MM.1S (cell line): ENCODE results near the gene ZC3H8.

ENCODE experiments used
- DNase-seq: peaks from one replicate; pipeline ENCODE4 v3.0.0-alpha.2; 2015
- H2AFZ ChIP-seq: fragments of 300-600 bp; sonication (generic); 2 replicates; pipeline ENCODE4 v1.6.0; 2016; ENCODE audit warnings: antibody characterized with exemption, low read length
- H3F3A ChIP-seq: fragments of 300-600 bp; sonication (generic); 2 replicates; pipeline ENCODE4 v1.6.1; 2016; ENCODE audit warnings: mild to moderate bottlenecking, antibody characterized with exemption, low read length, moderate library complexity, mixed read lengths; ENCODE audit not compliant: insufficient read depth
- H3K27ac ChIP-seq: fragments of 300-600 bp; sonication (generic); 2 replicates; pipeline ENCODE4 v1.5.1; 2016; ENCODE audit warnings: mild to moderate bottlenecking, low read length
- H3K27me3 ChIP-seq: fragments of 300-600 bp; sonication (generic); replicated peaks from 2 replicates; pipeline ENCODE4 v1.6.0; 2016; ENCODE audit warnings: low read length; ENCODE audit not compliant: insufficient read depth
- H3K36me3 ChIP-seq: fragments of 300-600 bp; sonication (generic); replicated peaks from 2 replicates; pipeline ENCODE4 v1.6.1; 2016; ENCODE audit warnings: mild to moderate bottlenecking, low read length, mixed read lengths; ENCODE audit not compliant: insufficient read depth
- H3K4me1 ChIP-seq: fragments of 300-600 bp; sonication (generic); 2 replicates; pipeline ENCODE4 v1.6.1; 2016; ENCODE audit warnings: low read length, mixed read lengths
- H3K4me2 ChIP-seq: fragments of 300-600 bp; sonication (generic); 2 replicates; pipeline ENCODE4 v1.6.0; 2016; ENCODE audit warnings: low read depth, low read length
- H3K4me3 ChIP-seq: fragments of 300-600 bp; sonication (generic); 2 replicates; pipeline ENCODE4 v1.5.1; 2016; ENCODE audit warnings: low read length, mixed read lengths
- H3K79me2 ChIP-seq: fragments of 300-600 bp; sonication (generic); 2 replicates; pipeline ENCODE4 v1.6.1; 2016; ENCODE audit warnings: mixed run types, low read length, mixed read lengths
- H3K9ac ChIP-seq: fragments of 300-600 bp; sonication (generic); 2 replicates; pipeline ENCODE4 v1.6.1; 2016; ENCODE audit warnings: low read length, mixed read lengths
- H3K9me2 ChIP-seq: fragments of 300-600 bp; sonication (generic); replicated peaks from 2 replicates; pipeline ENCODE4 v1.6.1; 2016; ENCODE audit warnings: mild to moderate bottlenecking, low read length, mixed read lengths; ENCODE audit not compliant: insufficient read depth
- H3K9me3 ChIP-seq: fragments of 300-600 bp; sonication (generic); replicated peaks from 2 replicates; pipeline ENCODE4 v1.6.1; 2016; ENCODE audit warnings: mild to moderate bottlenecking, low read length, mixed read lengths; ENCODE audit not compliant: insufficient read depth
- H4K20me1 ChIP-seq: fragments of 300-600 bp; sonication (generic); 2 replicates; pipeline ENCODE4 v1.6.1; 2016; ENCODE audit warnings: mild to moderate bottlenecking, low read length, moderate library complexity, mixed read lengths; ENCODE audit not compliant: insufficient read depth
- EZH2 ChIP-seq: fragments of 300-600 bp; sonication (generic); optimal IDR thresholded peaks from 2 replicates; pipeline ENCODE3; 2017; ENCODE audit warnings: low read depth, mild to moderate bottlenecking, antibody characterized with exemption, low read length, mixed read lengths
- EZH2phosphoT487 ChIP-seq: fragments of 300-600 bp; sonication (generic); IDR thresholded peaks from 2 replicates; pipeline ENCODE4 v1.6.1; 2018; ENCODE audit warnings: antibody characterized with exemption, low read length
- TF ChIP-seq, protein P1 (sequence below): fragments of 300-600 bp; sonication (generic); IDR thresholded peaks from 2 replicates; pipeline ENCODE4 v1.5.1; 2016; ENCODE audit warnings: antibody characterized with exemption, low read length, mixed read lengths

Gene ZC3H8

DNA sequence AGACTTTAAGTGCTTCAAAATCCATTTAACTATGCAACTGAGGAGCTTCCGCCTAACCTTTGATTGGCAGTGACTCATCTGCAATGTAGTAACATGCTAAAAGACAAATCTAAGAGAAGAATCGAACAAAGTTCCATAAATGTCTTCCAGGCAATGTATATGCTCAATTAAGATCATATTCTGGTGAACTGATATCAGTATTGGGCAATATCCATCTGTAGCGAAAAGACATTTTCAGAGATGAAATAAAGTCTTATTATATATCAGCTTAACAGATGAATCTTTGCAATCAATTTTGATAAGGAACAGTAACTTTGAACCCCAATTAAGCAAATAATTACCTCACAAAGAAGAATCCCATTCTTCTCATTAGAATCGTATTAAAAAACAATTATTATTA is 11.6 kb downstream of the ZC3H8 start:
- TF ChIP-seq, protein P1, sequence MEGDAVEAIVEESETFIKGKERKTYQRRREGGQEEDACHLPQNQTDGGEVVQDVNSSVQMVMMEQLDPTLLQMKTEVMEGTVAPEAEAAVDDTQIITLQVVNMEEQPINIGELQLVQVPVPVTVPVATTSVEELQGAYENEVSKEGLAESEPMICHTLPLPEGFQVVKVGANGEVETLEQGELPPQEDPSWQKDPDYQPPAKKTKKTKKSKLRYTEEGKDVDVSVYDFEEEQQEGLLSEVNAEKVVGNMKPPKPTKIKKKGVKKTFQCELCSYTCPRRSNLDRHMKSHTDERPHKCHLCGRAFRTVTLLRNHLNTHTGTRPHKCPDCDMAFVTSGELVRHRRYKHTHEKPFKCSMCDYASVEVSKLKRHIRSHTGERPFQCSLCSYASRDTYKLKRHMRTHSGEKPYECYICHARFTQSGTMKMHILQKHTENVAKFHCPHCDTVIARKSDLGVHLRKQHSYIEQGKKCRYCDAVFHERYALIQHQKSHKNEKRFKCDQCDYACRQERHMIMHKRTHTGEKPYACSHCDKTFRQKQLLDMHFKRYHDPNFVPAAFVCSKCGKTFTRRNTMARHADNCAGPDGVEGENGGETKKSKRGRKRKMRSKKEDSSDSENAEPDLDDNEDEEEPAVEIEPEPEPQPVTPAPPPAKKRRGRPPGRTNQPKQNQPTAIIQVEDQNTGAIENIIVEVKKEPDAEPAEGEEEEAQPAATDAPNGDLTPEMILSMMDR, result no peak
- TF ChIP-seq EZH2, result no peak
- no peak for TF ChIP-seq EZH2phosphoT487
- no peaks in the 10 kb centered on the region for H3K9me2 ChIP-seq
- H2AFZ ChIP-seq, result no peak overlapping the region
- H3K9ac ChIP-seq, result no peak overlapping the region
- H3K4me1 ChIP-seq, result no peaks in the 10 kb centered on the region
- no peaks in the 10 kb centered on the region; the same call in 1 of the 2 replicates for H3K36me3 ChIP-seq
- no peaks in the 10 kb centered on the region for H3F3A ChIP-seq
- H3K27me3 ChIP-seq, result no peaks in the 10 kb centered on the region
- no peak overlapping the region for H3K27ac ChIP-seq
- DNase-seq, result no peak
- H3K4me3 ChIP-seq, result no peak overlapping the region
- H4K20me1 ChIP-seq, result no peaks in the 10 kb centered on the region
- H3K9me3 ChIP-seq, result no peaks in the 10 kb centered on the region
- no peaks in the 10 kb centered on the region for H3K79me2 ChIP-seq
- H3K4me2 ChIP-seq, result no peak overlapping the region

DNA sequence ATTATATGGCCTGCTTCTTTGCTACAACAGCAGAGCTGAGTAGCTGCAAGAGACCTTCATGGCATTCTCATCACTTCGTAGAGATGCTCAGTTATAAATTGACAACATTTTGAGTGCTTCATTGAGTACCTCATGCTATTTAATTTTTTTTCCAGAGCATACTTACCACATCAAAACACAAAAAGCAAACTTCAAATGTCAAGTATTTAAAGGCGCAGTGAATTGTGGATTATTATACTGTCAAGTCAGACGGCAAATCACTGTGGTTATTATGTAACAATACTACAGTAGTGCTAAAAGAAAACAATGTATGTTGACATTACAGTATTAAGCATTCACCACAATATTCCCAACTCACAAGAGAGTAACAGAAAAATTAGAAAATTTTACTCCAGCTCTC is 12.5 kb downstream of the ZC3H8 start:
- Histone ChIP-seq H3K27me3 (no peaks in the 10 kb centered on the region), H3K79me2 (no peaks in the 10 kb centered on the region), H3K4me2 (no peak overlapping the region), H2AFZ (no peak overlapping the region), H3K9me2 (no peaks in the 10 kb centered on the region), H3K27ac (no peak overlapping the region), H4K20me1 (no peaks in the 10 kb centered on the region), H3K4me3 (no peak overlapping the region), H3K36me3 (no peaks in the 10 kb centered on the region; the same call in 1 of the 2 replicates), H3K4me1 (no peaks in the 10 kb centered on the region), H3K9me3 (no peaks in the 10 kb centered on the region), H3K9ac (no peak overlapping the region), H3F3A (no peaks in the 10 kb centered on the region)
- DNase-seq, result no peak
- no peak for TF ChIP-seq EZH2phosphoT487
- no peak for TF ChIP-seq EZH2
- TF ChIP-seq, protein P1, result no peak

GRCh38 chr2:112239862-112240261 is 15.0 kb downstream of the ZC3H8 start:
- H3K79me2 ChIP-seq, result no peaks in the 10 kb centered on the region
- H3K27me3 ChIP-seq, result no peaks in the 10 kb centered on the region
- H3K4me1 ChIP-seq, result no peaks in the 10 kb centered on the region
- no peaks in the 10 kb centered on the region for H3K9me3 ChIP-seq
- TF ChIP-seq EZH2phosphoT487 (no peak), EZH2 (no peak)
- TF ChIP-seq, protein P1, result no peak
- no peak overlapping the region for H3K9ac ChIP-seq
- no peak overlapping the region for H3K4me2 ChIP-seq
- H3K27ac ChIP-seq, result no peak overlapping the region
- no peaks in the 10 kb centered on the region for H4K20me1 ChIP-seq
- no peak overlapping the region for H2AFZ ChIP-seq
- no peaks in the 10 kb centered on the region for H3K9me2 ChIP-seq
- H3F3A ChIP-seq, result no peaks in the 10 kb centered on the region
- H3K4me3 ChIP-seq, result no peak overlapping the region
- H3K36me3 ChIP-seq, result no peaks in the 10 kb centered on the region
- DNase-seq, result no peak
